Hepatocyte (in vitro differentiated cells): ENCODE results near the gene TRIM14.

Experiments
- CTCF ChIP-seq: fragments of 200-600 bp; sonication (generic); IDR thresholded peaks from 2 replicates; pipeline ENCODE4 v1.5.1; 2016; ENCODE audit warnings: antibody characterized with exemption, mild to moderate bottlenecking; ENCODE audit not compliant: poor library complexity
- EZH2 ChIP-seq: fragments of 200-600 bp; sonication (generic); IDR thresholded peaks from 2 replicates; pipeline ENCODE4 v1.6.1; 2016; ENCODE audit warnings: antibody characterized with exemption, mild to moderate bottlenecking, borderline replicate concordance

GRCh38 chr9:98117984-98118639, 910 bp downstream of the TRIM14 start:
- TF ChIP-seq EZH2 (no peak), CTCF (no peak)
